ENCODE results near the gene SLC12A1. TPM values are rescaled to one million over a fixed set of nuclear protein-coding genes. Genes with fewer than 3 reads are reported as not detected.
"Not testable (repeated sequence)": the region's sequence is repeated elsewhere in the genome, so short reads cannot be mapped to it uniquely, and the experiment has no call there.

Gene SLC12A1
- total RNA-seq, 1 donor from 2014 or later: not detected

DNA sequence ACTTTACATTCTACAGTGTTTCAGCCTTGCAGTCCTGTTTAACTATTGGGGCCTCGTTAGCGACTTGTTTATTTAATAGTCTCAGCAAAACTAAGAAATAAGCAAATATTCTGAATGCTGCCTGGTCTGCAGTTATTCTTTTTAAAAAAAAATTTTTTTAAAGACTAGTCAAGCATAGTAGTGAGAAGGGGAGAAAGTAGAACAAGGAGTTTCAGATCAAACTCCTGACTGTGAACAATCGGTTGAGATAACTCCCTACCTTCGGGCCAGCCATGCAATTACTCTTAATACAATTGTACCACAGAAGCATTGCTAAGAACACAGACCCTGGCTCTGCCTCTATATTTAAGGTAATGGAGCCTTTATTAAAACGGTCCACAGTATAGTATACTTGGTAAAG is 119.3 kb downstream of the SLC12A1 start:
- Mint-ChIP-seq H3K27me3 (ENCODE audit: low read depth, unreplicated experiment) (no peaks in the 10 kb centered on the region), H3K9me3 (ENCODE audit: unreplicated experiment) (no peaks in the 10 kb centered on the region), H3K36me3 (ENCODE audit: low read depth, unreplicated experiment) (no peaks in the 10 kb centered on the region), H3K4me1 (ENCODE audit: low read depth, unreplicated experiment) (peaks cover 7% of the 10 kb centered on the region), H3K4me3 (ENCODE audit: unreplicated experiment) (no peak overlapping the region), H3K27ac (ENCODE audit: unreplicated experiment) (no peak overlapping the region)
- Histone ChIP-seq H3K36me3 (ENCODE audit: insufficient read depth, low read length) (no peaks in the 10 kb centered on the region), H3K9me3 (ENCODE audit: insufficient read depth, low read depth, low read length) (no peaks in the 10 kb centered on the region), H3K27me3 (ENCODE audit: insufficient read depth, low read length) (no peaks in the 10 kb centered on the region), H3K4me3 (ENCODE audit: insufficient read depth, low read depth, low read length) (no peak overlapping the region), H3K27ac (ENCODE audit: low read depth, low read length) (no peak overlapping the region), H4K20me1 (ENCODE audit: insufficient read depth, low read length) (no peaks in the 10 kb centered on the region), H3K4me2 (ENCODE audit: low read length) (no peak overlapping the region), H3K79me2 (ENCODE audit: insufficient read depth, low read length) (peaks cover 3% of the 10 kb centered on the region), H3K9ac (ENCODE audit: low read length) (no peak overlapping the region), H3K4me1 (ENCODE audit: insufficient read depth, low read length) (peaks cover 3% of the 10 kb centered on the region), H2AFZ (ENCODE audit: low read depth, low read length) (no peak overlapping the region)
- TF ChIP-seq EZH2 (IDR thresholded peaks at IDR 0.05; ENCODE audit: insufficient read depth, low read length): no peak
- TF ChIP-seq, protein P1, sequence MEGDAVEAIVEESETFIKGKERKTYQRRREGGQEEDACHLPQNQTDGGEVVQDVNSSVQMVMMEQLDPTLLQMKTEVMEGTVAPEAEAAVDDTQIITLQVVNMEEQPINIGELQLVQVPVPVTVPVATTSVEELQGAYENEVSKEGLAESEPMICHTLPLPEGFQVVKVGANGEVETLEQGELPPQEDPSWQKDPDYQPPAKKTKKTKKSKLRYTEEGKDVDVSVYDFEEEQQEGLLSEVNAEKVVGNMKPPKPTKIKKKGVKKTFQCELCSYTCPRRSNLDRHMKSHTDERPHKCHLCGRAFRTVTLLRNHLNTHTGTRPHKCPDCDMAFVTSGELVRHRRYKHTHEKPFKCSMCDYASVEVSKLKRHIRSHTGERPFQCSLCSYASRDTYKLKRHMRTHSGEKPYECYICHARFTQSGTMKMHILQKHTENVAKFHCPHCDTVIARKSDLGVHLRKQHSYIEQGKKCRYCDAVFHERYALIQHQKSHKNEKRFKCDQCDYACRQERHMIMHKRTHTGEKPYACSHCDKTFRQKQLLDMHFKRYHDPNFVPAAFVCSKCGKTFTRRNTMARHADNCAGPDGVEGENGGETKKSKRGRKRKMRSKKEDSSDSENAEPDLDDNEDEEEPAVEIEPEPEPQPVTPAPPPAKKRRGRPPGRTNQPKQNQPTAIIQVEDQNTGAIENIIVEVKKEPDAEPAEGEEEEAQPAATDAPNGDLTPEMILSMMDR (IDR thresholded peaks at IDR 0.05; ENCODE audit: insufficient read depth, low read depth, low read length): no peak
- DNase-seq (ENCODE audit: low read depth) (no peak), FAIRE-seq (no peak)

DNA sequence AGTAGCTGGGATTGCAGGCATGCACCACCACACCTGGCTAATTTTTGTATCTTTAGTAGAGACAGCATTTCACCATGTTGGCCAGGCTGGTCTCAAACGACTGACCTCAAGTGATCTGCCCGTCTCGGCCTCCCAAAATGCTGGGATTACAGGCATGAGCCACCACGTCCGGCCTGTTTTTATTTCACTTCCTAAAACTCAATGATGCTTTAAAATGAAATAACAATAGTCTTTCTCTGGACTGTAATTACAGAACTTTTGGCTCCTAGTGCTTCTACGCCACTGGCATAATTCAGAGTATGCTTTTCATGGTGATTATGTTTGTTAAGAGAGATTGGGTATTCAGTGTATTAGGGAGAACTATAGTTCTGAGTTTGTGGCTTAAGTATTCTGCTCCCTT is 120.1 kb downstream of the SLC12A1 start:
- FAIRE-seq: not testable (repeated sequence)

DNA sequence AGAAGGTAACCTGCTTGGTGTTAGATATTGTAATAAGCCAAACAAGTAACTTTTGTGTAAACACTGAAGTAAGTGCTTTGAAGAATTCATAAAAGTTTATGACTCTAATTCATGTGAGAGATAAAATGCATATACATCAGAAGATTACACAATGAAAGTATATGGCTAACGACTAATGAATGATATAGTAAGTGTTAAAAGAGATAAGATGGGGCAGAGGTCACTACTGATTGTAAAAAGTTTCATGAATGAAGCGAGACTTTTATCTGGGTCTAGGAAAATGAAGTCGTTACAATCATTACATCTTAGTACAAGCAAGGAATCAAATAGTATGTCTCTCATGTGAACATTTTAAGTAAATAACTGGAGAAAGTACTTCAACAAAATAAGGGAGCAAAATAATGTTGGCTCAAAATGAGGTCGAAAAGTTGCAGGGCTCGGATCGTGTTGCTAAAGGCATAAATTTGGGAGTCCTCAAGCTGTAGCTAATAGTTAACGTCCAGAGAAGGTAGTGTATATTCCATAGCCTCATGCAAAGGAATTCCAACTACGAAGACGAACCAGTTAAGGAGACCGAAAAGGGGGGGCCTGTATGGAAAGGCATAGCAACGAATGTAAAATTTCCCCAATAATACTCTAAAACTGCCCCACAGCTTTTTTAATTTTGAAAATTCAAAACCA is 124.1 kb downstream of the SLC12A1 start:
- no peaks in the 10 kb centered on the region for H3K9me3 Mint-ChIP-seq (ENCODE audit: unreplicated experiment)
- Histone ChIP-seq H3K9ac (ENCODE audit: low read length) (peak overlapping the region; percentile 93), H3K36me3 (ENCODE audit: insufficient read depth, low read length) (no peaks in the 10 kb centered on the region), H4K20me1 (ENCODE audit: insufficient read depth, low read length) (peaks cover 9% of the 10 kb centered on the region), H3K4me2 (ENCODE audit: low read length) (peak overlapping the region; percentile 90), H2AFZ (ENCODE audit: low read depth, low read length) (peak overlapping the region; percentile 97), H3K79me2 (ENCODE audit: insufficient read depth, low read length) (peaks cover 6% of the 10 kb centered on the region), H3K4me1 (ENCODE audit: insufficient read depth, low read length) (peaks cover 10% of the 10 kb centered on the region), H3K27me3 (ENCODE audit: insufficient read depth, low read length) (no peaks in the 10 kb centered on the region), H3K4me3 (ENCODE audit: insufficient read depth, low read depth, low read length) (peak overlapping the region; percentile 84), H3K27ac (ENCODE audit: low read depth, low read length) (peak overlapping the region; percentile 95), H3K9me3 (ENCODE audit: insufficient read depth, low read depth, low read length) (no peaks in the 10 kb centered on the region)
- FAIRE-seq (no peak), DNase-seq (ENCODE audit: low read depth) (peak; percentile 25)
- peaks cover 5% of the 10 kb centered on the region for H3K4me1 Mint-ChIP-seq (ENCODE audit: low read depth, unreplicated experiment)
- H3K4me3 Mint-ChIP-seq (ENCODE audit: unreplicated experiment): peak overlapping the region; percentile 98
- H3K27me3 Mint-ChIP-seq (ENCODE audit: low read depth, unreplicated experiment): no peaks in the 10 kb centered on the region
- H3K27ac Mint-ChIP-seq (ENCODE audit: unreplicated experiment): peak overlapping the region; percentile 29
- TF ChIP-seq, protein P1 (IDR thresholded peaks at IDR 0.05; ENCODE audit: insufficient read depth, low read depth, low read length): no peak
- TF ChIP-seq EZH2 (IDR thresholded peaks at IDR 0.05; ENCODE audit: insufficient read depth, low read length): no peak
- H3K36me3 Mint-ChIP-seq (ENCODE audit: low read depth, unreplicated experiment): no peaks in the 10 kb centered on the region

More for the DNA sequence above, 120.1 kb downstream of the SLC12A1 start:
- H4K20me1 ChIP-seq (ENCODE audit: insufficient read depth, low read length); H3K27ac Mint-ChIP-seq (ENCODE audit: unreplicated experiment); H3K27me3 Mint-ChIP-seq (ENCODE audit: low read depth, unreplicated experiment); H3K4me3 ChIP-seq (ENCODE audit: insufficient read depth, low read depth, low read length); H3K27ac ChIP-seq (ENCODE audit: low read depth, low read length); H3K9ac ChIP-seq (ENCODE audit: low read length); H3K4me3 Mint-ChIP-seq (ENCODE audit: unreplicated experiment); H2AFZ ChIP-seq (ENCODE audit: low read depth, low read length); H3K79me2 ChIP-seq (ENCODE audit: insufficient read depth, low read length); H3K4me1 ChIP-seq (ENCODE audit: insufficient read depth, low read length); DNase-seq (ENCODE audit: low read depth); H3K36me3 ChIP-seq (ENCODE audit: insufficient read depth, low read length); H3K9me3 Mint-ChIP-seq (ENCODE audit: unreplicated experiment); H3K4me1 Mint-ChIP-seq (ENCODE audit: low read depth, unreplicated experiment); H3K27me3 ChIP-seq (ENCODE audit: insufficient read depth, low read length); H3K4me2 ChIP-seq (ENCODE audit: low read length); H3K9me3 ChIP-seq (ENCODE audit: insufficient read depth, low read depth, low read length); H3K36me3 Mint-ChIP-seq (ENCODE audit: low read depth, unreplicated experiment): not testable (repeated sequence)

Data from astrocyte (in vitro differentiated cells and primary cell).